HK-2 (cell line): ENCODE measurements around the gene LRIG3.
"Not testable (repeated sequence)": the region's sequence is repeated elsewhere in the genome, so short reads cannot be mapped to it uniquely, and the experiment has no call there.

ENCODE experiments used
- DNase-seq: peaks from one replicate; pipeline ENCODE4 v3.0.0-alpha.2; 2018; ENCODE audit not compliant: unreplicated experiment

Gene LRIG3

GRCh38 chr12:58860056-58860787 is 60.1 kb downstream of the LRIG3 start:
- no peak for DNase-seq

- no peak for DNase-seq
Measured at GRCh38 chr12:58858030-58858429, 62.3 kb downstream of the LRIG3 start.

- not testable (repeated sequence) for DNase-seq
Measured at GRCh38 chr12:58857206-58857605, 63.1 kb downstream of the LRIG3 start.

GRCh38 chr12:58855630-58856029 is 64.7 kb downstream of the LRIG3 start:
- DNase-seq, result not testable (repeated sequence)

GRCh38 chr12:58850826-58851225 is 69.5 kb downstream of the LRIG3 start:
- no peak for DNase-seq

GRCh38 chr12:58847901-58848600 is 72.3 kb downstream of the LRIG3 start:
- DNase-seq, result no peak

GRCh38 chr12:58844161-58844560 is 76.1 kb downstream of the LRIG3 start:
- DNase-seq, result no peak

- no peak for DNase-seq
Measured at GRCh38 chr12:58841058-58841798, 79.1 kb downstream of the LRIG3 start.

GRCh38 chr12:58833853-58834252 is 86.5 kb downstream of the LRIG3 start:
- no peak for DNase-seq

- DNase-seq, result no peak
Measured at GRCh38 chr12:58832920-58833319, 87.4 kb downstream of the LRIG3 start.
